ENCODE measurements around the gene SPINT2.
"Not testable (repeated sequence)": the region's sequence is repeated elsewhere in the genome, so short reads cannot be mapped to it uniquely, and the experiment has no call there.

The SPINT2 gene

DNA sequence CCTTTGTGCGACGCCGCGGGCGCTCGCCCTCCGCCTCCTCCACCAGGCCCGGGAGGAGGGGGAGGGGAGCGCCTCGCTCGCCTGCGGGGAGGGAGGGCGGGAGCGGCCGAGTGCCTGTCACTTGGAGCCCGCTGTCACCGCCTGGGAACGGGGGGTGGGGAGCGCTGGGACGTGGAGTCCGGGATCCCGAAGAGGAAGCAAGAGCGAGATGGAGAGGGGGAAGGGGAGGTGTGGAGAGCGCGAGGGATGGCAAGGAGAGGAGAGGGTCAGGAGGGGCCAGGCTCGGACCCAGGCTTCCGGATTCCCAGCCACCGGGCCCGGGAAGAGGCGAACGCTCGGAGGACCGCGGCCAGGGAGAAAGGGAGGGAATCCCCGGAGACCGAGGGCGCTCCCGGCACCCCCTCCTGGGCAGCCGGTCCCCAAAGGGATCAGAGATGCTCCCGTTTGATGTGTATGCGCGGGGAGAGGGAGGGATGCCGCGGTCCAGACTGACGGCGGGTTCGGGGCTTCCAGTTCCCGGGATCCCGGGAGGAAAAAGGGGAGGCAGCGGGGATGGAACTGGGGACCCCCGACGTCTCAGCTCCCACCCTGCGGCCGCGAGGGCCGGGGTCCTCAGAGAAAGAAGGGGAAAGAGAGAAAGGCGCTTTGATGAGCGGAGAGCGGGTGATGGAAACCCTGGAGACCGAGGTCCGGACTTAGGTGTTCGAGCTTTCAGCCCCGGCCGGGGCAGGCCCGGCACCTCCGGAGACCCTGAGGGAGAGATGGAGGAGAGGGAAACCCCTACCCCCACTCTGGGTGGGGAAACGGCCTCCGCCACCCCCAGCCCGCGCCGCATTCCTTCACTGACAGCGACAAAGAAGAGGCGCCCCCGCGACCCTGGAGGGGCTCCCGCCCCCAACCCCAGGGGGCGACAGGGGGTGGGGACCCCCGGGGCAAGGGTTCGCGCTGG, 35.6 kb upstream of the SPINT2 start:
- no peak for DNase-seq (ENCODE audit: low read depth)
- TF ChIP-seq, protein P1, sequence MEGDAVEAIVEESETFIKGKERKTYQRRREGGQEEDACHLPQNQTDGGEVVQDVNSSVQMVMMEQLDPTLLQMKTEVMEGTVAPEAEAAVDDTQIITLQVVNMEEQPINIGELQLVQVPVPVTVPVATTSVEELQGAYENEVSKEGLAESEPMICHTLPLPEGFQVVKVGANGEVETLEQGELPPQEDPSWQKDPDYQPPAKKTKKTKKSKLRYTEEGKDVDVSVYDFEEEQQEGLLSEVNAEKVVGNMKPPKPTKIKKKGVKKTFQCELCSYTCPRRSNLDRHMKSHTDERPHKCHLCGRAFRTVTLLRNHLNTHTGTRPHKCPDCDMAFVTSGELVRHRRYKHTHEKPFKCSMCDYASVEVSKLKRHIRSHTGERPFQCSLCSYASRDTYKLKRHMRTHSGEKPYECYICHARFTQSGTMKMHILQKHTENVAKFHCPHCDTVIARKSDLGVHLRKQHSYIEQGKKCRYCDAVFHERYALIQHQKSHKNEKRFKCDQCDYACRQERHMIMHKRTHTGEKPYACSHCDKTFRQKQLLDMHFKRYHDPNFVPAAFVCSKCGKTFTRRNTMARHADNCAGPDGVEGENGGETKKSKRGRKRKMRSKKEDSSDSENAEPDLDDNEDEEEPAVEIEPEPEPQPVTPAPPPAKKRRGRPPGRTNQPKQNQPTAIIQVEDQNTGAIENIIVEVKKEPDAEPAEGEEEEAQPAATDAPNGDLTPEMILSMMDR (IDR thresholded peaks at IDR 0.05; ENCODE audit: low read depth, low read length, missing control alignments) = no peak
- H3K4me3 ChIP-seq (ENCODE audit: low read depth, low read length) = peak overlapping the region; percentile 10; the same call in 1 of the 2 replicates

DNA sequence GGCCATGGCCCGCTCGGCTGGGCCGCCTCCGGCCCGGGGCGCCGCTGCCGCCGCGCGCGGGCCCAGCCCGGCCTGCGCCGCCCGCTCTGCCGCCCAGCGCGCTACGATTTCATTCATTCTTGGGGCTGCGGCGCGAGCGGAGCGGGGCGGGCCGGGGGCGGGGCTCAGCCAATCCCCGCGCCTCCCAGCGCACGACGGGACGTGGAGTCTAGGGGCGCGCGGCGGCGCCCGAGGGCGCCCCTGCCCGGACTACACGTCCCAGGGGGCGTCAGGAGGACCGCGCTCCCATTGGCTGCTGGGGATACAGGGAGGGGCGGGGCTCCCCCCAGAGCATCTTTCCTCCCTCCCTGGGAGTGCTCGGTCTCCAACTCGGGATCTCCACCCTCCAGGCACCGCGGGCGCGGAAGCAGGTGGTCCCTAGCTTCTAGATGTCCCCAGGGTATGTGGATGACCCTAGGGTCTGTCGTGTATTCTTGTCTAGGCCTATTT, 34.7 kb upstream of the SPINT2 start:
- DNase-seq (ENCODE audit: low read depth) = no peak
- H3K4me3 ChIP-seq (ENCODE audit: low read depth, low read length) = no peak overlapping the region

GRCh38 chr19:38230506-38231133, 33.8 kb upstream of the SPINT2 start:
- H3K4me3 ChIP-seq (ENCODE audit: low read depth, low read length); DNase-seq (ENCODE audit: low read depth): not testable (repeated sequence)

More for the DNA sequence above, 34.7 kb upstream of the SPINT2 start:
- TF ChIP-seq, protein P1 (IDR thresholded peaks at IDR 0.05; ENCODE audit: low read depth, low read length, missing control alignments) = no peak

DNA sequence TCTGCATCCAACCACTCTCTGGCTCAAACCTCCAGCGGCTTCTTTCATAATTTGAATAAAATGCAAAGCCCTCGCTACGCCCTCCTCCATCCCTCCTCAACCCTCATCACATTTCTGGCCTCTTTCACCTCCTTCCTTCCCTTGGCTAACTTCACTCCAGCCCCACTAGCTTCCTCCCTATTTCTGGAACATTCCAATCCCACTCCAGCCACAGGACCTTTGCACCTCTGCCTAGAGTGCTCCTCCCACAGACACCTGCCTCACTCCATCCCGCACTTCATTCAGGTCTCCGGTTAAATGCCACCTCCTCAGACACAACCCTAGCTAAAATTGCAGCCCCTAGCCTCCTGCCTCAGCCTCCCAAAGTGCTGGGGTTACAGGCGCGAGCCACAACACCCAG, 32.5 kb upstream of the SPINT2 start:
- TF ChIP-seq, protein P1 (IDR thresholded peaks at IDR 0.05; ENCODE audit: low read depth, low read length, missing control alignments) = no peak
- no peak for DNase-seq (ENCODE audit: low read depth)
- no peak overlapping the region for H3K4me3 ChIP-seq (ENCODE audit: low read depth, low read length)

- H3K4me3 ChIP-seq (ENCODE audit: low read depth, low read length) = no peak overlapping the region
- DNase-seq (ENCODE audit: low read depth) = no peak
- TF ChIP-seq, protein P1 (IDR thresholded peaks at IDR 0.05; ENCODE audit: low read depth, low read length, missing control alignments) = peak; percentile 86
These were observed 30.6 kb upstream of the SPINT2 start for GRCh38 chr19:38233740-38234251.

GRCh38 chr19:38234615-38235014, 29.8 kb upstream of the SPINT2 start:
- TF ChIP-seq, protein P1 (IDR thresholded peaks at IDR 0.05; ENCODE audit: low read depth, low read length, missing control alignments) = no peak
- H3K4me3 ChIP-seq (ENCODE audit: low read depth, low read length) = no peak overlapping the region
- no peak for DNase-seq (ENCODE audit: low read depth)

DNA sequence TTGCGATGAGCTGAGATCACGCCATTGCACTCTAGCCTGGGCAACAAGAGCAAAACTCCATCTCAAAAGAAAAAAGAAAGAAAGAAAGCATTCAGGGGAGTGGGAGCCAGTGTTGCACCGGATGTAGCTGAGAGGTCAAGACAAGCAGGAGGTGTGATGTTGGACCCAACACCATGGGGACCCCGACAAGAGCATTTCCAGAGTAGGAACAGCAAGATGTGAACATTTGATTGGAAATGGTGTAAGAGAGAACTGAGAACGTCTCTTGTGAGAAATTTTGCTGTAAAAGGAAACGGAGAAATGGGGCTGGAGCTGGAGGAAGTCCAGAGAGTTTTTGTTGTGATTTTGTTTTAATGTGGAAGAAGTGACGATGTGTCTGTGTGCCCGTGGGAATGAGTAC, 24.6 kb upstream of the SPINT2 start:
- no peak overlapping the region for H3K4me3 ChIP-seq (ENCODE audit: low read depth, low read length)
- TF ChIP-seq, protein P1 (IDR thresholded peaks at IDR 0.05; ENCODE audit: low read depth, low read length, missing control alignments) = no peak
- DNase-seq (ENCODE audit: low read depth) = no peak
